Stimulated activated CD4-positive, alpha-beta T cell treated with anti-CD3 and anti-CD28 coated beads, Interleukin-12 subunit alpha, Interleukin-12 subunit beta, amount 100 ng/mL, for 48 hours (primary cell): ENCODE data around the gene CBY2.
"Not testable (repeated sequence)": the region's sequence is repeated elsewhere in the genome, so short reads cannot be mapped to it uniquely, and the experiment has no call there.

Source experiments
- DNase-seq, 3 donors: peaks; one replicate each; pipeline ENCODE4 v3.0.0-alpha.2; 2020; ENCODE audit warnings: low read depth in 2 of 3, low spot score in 1 of 3

Gene CBY2

DNA sequence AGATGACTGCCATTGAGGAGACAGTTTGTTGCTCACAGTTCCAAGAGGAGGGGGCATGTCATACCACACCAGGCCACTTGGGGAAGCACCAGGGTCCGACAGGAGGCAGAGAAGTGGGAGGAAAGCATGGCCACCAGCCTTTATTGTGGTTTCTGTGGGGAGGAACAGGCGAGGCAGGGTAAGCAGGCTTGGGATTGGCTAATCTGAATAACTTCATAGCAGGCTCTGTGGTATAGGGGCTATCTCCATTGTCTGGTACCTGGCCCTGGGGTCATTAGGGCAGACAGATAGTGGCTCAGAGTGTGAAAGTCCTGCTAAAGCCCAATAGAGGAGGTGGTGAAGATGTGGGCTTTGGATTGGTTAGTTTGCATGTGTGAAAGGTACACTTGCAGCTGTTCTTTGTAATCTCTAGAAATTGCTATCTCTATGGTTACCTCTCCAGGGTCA, 35.5 kb downstream of the CBY2 start:
- DNase-seq, result peak; percentile 3 to 18 (median 5)

DNA sequence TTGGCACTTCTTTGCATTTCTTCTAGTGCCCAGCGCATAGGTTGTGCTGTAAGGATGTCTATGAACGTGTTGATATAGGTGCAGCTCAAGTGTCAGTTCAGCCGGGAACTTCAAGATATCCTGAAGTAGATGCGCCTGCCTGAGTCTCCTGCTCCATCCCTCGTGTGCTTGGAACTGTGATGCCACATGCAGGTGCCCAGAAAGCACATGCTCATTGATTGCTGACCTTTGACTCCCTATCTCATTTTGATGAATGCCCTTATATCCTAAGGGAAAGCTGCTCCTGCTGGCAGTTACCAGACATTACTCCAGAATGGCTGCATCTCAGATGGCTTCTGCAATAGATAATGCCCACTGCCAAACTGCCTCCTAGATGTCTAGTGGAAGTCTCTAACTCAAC, 40.9 kb downstream of the CBY2 start:
- no peak for DNase-seq

DNA sequence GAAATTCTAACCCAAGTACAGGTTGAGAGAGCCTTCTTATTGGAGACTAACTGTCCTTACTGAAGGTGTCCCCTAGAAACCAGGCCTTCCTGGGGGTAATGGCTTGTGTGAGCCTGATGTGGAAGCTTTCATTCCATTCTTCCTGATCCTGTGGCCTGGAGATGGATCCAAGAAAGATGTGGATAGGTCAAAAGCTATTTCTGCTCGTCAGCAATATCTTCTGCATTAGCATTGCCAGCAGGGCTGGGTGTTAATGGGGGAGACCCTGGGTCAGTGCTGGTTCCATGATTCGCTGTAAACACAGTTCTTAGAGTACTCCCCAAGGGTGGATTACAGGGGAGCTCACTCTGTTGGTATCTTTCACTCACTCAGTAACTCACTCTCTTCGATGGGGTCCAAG, 42.9 kb downstream of the CBY2 start:
- no peak for DNase-seq

DNA sequence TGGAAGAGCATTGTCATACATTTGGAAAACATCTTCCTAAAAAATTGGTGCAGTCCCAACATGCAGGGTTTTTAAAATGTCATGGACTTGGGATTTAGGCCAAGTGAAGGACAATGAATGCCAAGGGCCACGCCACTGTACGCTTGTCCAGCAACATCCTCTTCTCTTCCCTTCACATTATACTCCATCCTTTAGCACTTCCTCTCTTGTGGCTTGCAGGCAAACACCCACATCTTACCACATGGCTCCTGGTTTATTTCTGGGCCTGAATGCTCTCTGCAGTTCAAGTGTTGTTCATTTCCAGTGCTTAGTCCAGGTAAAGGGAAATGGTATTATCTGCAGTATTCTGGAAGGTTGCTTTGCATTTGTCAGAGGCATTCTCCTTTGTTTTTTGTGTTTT, 45.0 kb downstream of the CBY2 start:
- no peak for DNase-seq

DNA sequence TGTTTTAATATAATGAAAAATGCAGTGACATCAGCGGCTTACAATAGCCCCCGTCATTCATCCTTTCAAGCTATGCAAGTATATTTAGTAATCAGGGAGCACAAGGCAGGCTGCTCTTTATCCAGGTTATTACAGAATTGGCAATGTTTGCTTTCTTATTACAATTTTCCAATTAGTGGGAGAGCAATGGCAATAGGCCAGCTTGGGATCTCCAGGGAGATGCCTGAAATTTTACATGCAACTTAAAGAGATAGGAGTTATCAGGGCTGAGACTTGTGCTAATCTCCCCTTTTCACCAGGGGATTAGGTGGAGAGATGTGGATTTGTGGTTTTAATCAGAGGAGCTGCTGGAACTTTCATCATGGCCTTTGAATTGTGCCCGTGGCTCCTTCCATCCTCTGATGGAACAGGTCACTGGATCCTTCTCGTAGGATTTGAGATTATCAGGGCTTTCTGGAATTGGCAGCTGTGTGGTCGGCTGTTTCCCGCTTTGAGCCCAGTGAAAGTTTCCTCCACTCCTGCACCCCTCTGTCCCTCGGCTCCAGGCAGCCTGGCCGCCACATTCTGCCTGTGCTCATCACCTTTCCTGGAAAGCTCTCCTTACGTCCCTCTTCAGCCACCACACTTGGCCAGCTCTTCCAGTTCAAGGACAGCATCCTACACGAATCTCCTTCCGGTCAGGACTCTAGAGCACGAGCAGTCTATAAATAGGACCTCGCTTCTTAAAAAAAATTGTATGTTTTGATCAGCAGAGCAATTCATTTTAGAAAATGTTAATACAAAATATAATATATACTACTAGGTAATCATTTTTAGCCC, 47.0 kb downstream of the CBY2 start:
- DNase-seq, result no peak

GRCh38 chr13:45750566-45750965, 48.4 kb downstream of the CBY2 start:
- no peak for DNase-seq

DNA sequence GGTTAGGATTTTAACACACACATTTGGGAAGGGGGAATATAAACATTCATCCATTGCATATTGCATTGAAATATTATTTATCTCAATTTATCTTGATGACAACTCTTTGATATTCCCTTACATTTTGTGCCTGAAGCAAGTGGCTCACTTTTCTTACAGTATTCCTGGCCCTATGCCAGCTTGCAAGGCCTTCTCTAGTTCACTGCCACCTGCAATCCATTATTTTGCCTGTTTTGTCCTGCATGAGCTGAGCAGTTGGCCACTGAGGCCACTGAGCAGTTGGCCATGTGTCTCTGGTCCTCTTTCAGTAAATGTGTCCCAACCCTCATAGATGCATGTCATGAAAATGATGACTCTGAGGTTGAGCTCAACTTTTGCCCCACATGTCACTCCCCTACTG, 49.8 kb downstream of the CBY2 start:
- no peak for DNase-seq

DNA sequence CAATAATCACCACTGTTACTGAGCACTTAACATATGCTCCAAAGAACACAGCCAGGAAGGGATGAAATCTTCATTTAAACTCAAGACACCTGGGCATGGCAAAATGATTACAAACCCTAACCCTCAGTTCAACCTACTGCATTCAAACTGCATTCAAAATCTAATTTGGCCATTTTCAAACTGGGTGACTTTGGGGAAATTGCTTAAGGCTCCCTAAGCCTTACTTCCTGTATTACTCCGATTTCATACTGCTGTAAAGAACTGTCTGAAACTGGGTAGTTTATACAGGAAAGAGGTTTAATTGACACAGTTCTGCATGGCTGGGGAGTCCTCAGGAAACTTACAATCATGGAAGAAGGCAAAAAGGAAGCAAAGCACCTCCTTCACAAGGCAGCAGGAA, 50.4 kb downstream of the CBY2 start:
- DNase-seq, result no peak

GRCh38 chr13:45756498-45756897, 54.4 kb downstream of the CBY2 start:
- not testable (repeated sequence) for DNase-seq

DNA sequence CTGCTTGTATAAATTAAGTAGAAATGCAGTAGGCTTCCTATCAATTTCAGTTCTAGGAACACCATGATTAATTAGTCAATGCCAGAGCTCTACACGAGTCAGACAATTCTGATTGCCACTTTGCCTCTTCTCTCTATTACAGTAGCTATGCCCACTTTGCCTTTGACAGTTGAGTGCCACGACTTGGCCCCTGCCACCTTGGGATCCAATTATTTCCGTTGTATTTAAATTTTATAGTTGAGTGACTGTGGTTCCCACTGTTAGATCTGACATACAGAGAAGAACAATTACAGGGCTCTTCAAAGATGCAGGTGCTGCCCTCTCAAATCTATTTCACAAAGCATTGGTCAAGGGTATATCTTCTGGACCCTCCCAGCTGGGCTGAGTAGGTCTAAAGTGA, 55.5 kb downstream of the CBY2 start:
- not testable (repeated sequence) for DNase-seq

DNA sequence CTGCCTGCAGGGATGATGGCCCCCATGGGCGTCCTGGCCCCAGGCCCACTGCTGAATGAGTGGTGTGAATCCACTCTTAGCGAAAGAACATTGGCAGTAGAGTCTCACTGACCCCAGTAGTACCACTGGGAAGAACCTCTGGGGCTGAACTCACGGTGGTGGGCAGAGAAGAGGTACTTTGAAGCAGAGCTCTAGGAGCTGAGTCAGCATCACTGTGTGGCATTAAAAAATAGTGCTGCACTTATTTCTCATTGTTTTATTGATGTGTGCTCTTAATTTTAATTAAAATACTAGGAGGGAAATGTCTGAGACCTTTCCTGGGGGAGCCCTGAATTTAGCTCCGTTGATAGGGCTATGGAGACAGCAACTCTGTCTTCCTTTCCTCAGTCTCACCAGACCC, 61.3 kb downstream of the CBY2 start:
- DNase-seq, result no peak
